GM18909 (cell line): ENCODE measurements around the gene ZNF335.
"Not testable (repeated sequence)": the region's sequence is repeated elsewhere in the genome, so short reads cannot be mapped to it uniquely, and the experiment has no call there.

ENCODE experiments used
- ATAC-seq: cut with Tn5 transposase; IDR thresholded peaks from one replicate; pipeline ENCODE4 v1.9.1; 2021; ENCODE audit warnings: mild to moderate bottlenecking; ENCODE audit not compliant: unreplicated experiment, poor library complexity

Gene ZNF335

GRCh38 chr20:46001498-46001897 is 29.5 kb upstream of the ZNF335 start:
- ATAC-seq = no peak

GRCh38 chr20:46000262-46000996 is 28.4 kb upstream of the ZNF335 start:
- ATAC-seq = no peak

- no peak for ATAC-seq
These were observed 27.7 kb upstream of the ZNF335 start for GRCh38 chr20:45999557-46000261.

GRCh38 chr20:45998761-45999160 is 26.8 kb upstream of the ZNF335 start:
- ATAC-seq = no peak

GRCh38 chr20:45998337-45998736 is 26.3 kb upstream of the ZNF335 start:
- ATAC-seq = no peak

- no peak for ATAC-seq
These were observed 25.2 kb upstream of the ZNF335 start for GRCh38 chr20:45997187-45997586.

DNA sequence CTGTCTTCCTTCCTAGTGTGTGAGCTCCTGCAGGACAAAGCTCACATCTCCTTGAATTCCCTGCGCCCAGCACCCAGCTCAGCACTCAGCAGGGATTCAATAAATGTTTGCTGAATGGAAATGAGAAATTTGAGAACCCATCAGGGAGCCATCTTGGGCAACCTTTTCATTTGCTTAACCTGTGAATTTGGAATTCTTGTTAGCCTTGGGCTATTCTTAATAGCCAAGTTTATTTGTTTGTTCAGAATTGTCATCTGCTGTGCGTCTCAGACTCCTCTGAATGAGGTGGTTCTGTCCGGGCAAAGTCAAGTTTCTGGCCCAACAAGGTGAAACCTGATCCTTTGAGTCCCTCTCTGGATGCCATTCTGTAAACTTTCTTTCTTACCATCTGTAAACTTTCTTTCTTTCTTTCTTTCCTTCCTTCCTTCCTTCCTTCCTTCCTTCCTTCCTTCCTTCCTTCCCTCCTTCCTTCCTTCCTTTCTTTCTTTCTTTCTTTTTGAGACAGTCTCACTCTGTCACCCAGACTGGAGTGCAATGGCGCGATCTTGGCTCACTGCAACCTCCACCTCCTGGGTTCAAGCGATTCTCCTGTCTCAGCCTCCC is 23.6 kb upstream of the ZNF335 start:
- ATAC-seq = not testable (repeated sequence)

GRCh38 chr20:45994761-45995493 is 22.9 kb upstream of the ZNF335 start:
- no peak for ATAC-seq

DNA sequence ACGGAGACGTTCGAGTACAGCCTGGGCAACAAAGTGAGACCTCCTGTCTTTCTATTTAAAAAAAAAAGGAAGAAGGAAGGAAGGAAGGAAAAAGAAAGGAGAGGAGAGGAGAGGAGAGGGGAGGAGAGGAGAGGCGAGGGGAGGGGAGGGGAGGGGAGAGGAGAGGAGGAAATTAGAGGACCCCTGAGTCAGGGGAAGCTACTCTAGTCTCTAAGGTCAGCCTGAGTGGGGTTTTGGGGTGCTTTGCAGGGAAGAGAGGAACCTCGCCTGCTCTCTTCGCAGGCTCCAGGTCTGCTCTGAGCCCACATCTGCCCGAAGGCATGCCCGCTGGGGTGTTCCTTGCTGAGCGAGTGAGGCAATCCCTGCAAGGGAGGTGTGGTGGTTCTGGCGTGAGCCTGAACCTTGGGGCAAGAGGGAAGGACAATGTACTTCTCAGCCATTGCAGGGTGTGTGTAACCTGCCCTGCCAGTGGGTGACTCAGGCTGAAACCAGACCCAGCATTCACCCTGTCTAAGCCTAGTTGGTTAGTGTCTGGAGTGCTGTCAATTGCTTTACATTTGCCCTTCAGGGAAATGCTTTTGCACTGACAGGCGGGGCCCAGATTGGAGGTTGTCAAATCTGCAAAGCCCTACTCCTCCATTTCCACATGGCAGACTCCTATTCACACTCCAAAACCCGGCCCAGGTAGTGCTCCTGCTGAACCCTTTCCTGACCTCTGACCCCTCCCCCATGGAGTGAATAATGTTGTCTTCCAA is 21.4 kb upstream of the ZNF335 start:
- no peak for ATAC-seq

DNA sequence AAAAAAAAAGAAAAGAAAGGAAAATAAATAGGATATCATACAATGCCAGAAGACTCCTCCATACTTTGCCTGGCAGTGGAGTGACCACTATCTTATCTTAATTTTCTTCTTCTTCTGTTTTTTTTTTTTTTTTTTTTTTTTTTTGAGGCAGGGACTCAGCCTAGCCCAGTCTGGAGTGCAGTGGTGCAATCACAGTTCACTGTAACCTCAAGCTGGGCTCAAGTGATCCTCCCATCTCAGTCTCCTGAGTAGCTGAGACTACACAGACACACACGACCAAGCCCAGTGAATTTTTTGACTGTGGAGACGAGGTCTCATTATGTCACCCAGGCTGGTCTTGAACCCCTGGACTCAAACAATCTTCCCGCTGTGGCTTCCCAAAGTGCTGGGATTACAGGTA is 19.6 kb upstream of the ZNF335 start:
- ATAC-seq = no peak

- not testable (repeated sequence) for ATAC-seq
These were observed 16.8 kb upstream of the ZNF335 start for GRCh38 chr20:45988830-45989229.

DNA sequence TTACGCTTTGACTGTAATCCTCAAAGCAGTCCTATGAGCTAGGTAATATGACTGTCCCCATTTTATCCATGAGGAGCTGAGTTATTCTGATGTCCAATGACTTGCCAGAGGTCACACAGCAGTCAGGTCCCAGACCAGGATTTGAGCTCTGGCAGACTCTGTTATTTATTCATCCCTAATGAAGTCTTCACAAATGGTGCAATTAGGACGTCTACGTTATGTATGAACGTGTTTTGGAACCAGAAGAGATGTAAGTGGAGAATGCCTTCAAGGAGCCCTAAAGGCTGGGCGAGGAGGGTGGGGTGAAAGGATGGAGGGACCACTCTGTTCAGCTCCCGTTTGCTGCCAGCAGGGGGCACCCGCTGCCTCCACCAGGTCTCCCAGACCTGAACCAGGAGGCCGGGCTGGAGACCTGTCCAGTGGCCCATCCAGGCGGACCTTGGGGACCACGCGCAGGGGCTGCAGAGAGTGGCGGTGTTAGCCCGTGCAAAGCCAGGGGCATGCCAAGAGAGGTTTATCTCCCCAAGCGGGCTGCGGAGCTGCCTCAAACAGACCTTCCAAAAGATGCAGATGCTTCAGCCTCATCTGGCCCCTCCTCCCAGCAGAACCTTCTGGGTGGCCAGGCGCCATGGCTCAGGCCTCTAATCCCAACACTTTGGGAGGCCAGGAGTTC is 15.2 kb upstream of the ZNF335 start:
- no peak for ATAC-seq

DNA sequence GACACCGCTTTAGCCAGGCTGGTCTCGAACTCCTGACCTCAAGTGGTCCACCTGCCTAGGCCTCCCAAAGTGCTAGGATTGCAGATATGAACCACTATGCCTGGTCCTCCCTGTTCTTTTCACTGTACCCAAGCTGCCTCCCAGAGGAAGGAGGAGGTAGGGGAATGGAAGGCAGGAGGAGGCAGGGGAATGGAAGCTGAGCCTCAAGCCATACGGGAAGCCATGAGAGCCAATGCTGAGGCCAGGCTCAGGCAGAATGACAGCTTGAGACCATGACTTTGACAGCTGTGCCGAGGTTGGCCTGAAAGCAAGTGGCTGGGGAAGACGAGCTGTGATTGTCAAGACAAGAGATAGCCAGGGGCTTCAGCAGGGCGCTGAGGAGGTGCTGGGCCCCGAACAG is 13.6 kb upstream of the ZNF335 start:
- no peak for ATAC-seq

- ATAC-seq = no peak
These were observed 11.3 kb upstream of the ZNF335 start for GRCh38 chr20:45983279-45983743.

- no peak for ATAC-seq
These were observed 9.3 kb upstream of the ZNF335 start for GRCh38 chr20:45981261-45981660.

DNA sequence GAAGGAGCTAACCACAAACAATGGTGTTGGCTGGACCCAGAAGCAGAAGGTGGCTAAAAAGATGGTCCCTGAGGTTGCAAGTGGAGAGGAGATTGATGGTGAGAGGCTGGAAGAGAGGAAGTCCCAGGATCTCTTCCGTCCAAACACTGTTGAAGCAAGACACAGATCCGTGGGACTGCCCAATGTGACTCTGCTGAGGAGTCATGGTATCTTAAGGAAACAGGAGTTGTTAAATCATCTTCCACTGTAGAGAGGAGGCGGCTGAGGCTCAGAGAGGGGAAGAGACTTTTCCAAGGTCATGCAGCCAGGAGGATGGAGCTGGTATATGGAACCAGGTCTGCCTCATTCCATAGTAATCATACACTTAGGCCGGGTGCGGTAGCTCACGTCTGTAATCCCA is 4.1 kb upstream of the ZNF335 start:
- no peak for ATAC-seq

DNA sequence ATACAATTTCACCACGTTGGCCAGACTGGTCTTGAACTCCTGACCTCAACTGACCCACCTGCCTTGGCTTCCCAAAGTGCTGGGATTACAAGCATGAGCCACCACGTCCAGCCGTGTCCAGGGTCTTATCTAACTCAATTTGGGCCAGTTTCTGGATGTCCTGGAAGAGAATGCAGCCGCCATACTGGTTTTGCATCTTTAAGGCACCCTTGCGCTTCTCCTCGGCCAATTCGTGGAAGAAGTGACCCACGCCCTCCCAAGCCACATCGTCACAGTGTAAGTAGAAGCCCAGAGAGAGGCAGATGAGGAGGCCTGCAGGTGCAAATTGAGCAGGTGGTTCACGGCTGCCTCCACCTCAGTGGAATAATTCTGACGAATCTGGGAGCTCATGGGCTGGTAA is 3.7 kb upstream of the ZNF335 start:
- ATAC-seq = no peak

DNA sequence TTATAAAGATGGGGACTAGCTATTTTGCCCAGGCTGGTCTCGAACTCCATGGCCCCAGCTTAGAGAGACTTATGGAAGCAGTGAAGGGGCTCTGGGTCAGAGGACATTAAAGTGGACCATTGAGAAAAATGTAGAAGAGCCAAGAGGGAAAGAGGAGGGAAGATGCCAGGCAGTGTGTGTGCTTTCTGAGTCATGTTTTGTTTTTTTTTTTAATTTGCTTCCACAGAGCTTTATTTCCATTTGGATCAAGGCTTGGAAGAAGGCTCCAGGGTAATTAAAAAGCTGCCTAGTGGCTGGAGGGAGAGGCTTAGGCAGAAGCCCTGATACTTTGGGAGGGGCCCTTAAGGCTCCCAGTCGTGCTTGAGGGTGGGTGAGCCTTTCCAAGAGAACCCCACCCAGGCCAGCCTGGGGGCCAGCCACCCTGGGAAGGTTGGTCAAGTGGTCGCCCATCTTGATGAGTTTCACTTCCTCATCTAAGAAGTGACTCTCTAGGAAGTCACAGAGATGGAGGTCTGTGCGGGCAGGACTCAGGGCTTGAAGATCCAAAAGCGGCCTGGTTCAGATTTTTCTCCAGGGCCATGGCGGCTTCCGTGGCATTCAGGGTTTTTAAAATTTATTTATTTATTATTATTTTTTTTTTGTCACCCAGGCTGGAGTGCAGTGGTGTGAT is 3.0 kb upstream of the ZNF335 start:
- no peak for ATAC-seq
